Right renal cortex interstitium (tissue), 3 donors: ENCODE measurements around the gene GKN1. TPM values are rescaled to one million over a fixed set of nuclear protein-coding genes. Genes with fewer than 3 reads are reported as not detected.
"Not testable (repeated sequence)": the region's sequence is repeated elsewhere in the genome, so short reads cannot be mapped to it uniquely, and the experiment has no call there.

ENCODE experiments used
- DNase-seq, 3 donors: peaks; one replicate each; pipeline ENCODE4 v3.0.0-alpha.2; 2013; ENCODE audit warnings: low read depth in 3 of 3, low spot score in 2 of 3
- polyA plus RNA-seq, 3 donors: library from polyadenylated mRNA; unstranded; fragments of 120-200 nt; gene quantifications; one replicate each; pipeline ENCODE4 v1.2.1, GENCODE V29; 2013; ENCODE audit not compliant: insufficient read length in 3 of 3

Gene GKN1
- polyA plus RNA-seq, 3 donors: not detected

DNA sequence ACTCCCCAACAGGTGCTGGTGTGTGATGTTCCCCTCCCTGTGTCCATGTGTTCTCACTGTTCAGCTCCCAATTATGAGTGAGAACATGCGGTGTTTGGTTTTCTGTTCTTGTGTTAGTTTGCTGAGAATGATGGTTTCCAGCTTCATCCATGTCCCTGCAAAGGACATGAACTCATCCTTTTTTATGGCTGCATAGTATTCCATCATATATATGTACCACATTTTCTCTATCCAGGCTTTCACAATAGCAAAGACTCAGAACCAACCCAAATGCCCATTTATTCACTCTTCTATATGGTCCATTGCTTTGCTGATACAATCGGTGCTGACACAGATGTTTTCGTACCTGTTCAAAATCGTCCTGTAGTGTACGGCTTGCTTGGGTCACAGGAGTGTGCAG lies 19.0 kb upstream of the GKN1 start:
- DNase-seq: not testable (repeated sequence)

GRCh38 chr2:68959001-68959400 lies 15.4 kb upstream of the GKN1 start:
- no peak for DNase-seq

DNA sequence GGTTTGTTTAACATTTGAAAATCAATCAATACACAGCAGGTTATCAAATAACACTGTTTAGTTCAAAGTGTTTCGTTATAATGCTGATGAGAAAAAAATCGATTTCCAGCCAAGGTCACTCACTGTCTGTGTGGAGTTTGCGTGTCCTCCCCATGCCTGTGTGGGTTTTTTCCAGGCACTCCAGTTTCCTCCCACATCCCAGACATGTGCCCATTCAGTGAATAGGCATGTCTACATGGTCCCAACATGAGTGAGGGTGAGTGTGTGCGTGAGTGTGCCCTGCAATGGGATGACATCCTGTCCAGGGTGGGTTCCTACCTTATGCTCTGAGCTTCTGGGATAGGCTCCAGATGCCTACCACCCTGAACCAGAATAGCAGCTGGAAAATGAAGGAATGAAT lies 13.1 kb upstream of the GKN1 start:
- no peak for DNase-seq

GRCh38 chr2:68964282-68964681 lies 10.2 kb upstream of the GKN1 start:
- no peak for DNase-seq

DNA sequence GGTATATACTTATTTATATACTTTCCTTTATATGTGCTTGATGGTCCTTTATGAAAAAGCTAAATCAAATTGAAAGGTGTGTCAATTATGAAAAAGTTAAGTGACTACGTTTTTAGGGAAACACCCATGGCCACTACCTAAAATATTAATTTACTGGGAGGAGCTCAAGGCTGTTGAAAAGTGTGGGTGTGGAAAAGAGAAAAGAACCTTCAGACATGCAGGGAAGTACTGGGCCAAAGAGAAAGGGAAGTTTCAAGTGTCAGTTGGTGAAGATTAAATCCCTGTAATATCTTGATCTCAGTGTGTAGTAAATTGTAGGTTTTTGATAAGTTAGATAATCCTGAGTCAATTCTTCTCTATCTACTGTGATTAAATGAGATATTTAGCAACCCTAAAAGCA lies 6.2 kb upstream of the GKN1 start:
- DNase-seq: no peak

GRCh38 chr2:68969736-68970490 lies 4.5 kb upstream of the GKN1 start:
- DNase-seq: no peak

DNA sequence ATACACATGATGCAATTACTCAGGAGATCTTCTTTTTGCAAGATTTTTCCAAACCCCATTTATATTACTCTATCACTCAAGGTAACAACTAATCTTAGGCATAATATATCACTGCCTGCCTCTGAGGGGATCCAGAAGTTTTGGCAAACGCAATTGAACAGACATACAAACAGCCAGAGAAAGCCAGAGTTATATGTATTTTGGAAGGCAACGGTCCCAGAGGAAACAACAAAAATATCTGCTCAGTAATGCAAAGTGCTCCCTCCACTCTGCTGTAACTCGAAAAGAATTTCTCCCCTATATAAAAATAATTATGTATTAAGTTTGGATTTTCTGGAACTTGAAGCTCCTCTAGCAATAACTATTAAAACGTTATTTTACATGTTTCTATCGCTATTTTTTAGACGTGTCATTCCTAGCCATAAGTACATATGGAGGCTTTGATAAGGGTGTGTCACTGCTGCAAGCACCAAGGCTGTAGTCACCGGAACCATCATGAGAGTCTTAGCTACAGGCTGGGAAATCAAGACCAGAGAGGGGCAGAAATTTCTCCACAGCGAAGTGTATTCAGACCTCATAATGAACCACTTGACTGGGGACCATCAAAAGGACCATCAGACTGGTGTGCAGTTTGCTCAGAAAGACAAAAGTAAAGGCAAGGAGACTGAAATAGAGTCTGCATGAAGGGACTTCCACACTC lies 3.7 kb upstream of the GKN1 start:
- no peak for DNase-seq

DNA sequence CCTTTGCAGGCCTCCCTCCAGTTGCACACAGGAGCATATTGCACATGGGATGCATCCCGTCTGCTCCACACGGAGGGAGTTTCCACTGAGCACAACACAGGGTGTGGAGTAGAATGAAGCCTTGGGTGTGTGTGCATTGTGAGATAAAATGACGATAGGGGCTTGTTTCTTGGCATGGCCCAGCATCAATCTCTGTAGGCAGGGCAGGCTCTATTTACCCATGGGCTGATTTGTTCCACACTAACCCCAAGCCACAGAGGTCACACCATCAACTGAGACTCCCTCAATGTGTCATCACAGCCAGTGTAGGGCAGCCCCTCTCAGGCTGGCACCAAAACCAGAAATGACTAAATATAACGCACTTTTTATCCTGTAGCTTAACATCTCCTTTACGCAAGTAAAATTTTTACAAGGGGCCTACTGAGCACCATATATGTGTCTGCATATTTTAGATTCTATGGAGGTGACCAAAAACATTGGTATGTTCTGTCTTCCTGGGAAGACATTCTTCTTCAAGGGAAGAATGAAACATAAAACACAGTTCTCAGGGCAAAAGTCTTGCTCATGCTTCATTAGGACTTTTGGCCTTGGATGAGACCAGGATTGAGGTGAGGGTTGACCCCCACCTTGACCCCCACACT lies 2.7 kb upstream of the GKN1 start:
- no peak for DNase-seq

DNA sequence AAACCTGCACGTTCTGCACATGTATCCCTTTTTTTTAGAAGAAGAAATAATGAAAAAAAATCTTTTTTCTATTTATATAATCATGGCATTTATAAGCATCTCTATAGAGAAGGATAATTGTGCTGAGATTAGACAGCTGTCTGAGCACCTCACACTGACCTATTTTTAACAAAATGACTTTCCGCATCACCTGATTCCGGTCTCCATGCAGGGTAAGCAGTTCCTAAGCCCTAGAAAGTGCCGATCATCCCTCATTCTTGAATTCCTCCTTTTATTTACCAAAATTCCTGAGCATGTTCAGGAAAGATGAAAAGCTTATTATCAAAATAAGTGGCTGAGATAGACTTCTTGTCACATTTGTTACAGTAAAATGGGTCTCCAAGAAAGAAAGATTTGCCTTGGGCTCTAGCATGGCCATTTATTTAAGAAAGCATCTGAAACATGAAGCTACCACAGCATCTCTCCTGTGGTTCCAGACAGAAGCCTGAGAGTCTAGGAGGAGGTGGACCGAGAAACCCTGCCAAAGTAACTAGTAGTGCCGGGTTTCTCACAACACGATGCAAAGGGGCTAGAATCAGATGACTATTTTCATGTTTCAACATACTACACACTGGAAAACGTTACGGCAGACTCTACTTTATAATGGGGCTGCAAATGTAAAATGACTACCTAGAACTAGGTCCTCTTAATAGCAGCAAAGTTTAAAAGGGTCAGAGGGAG lies 670 bp downstream of the GKN1 start:
- DNase-seq: no peak

GRCh38 chr2:68975844-68976243 lies 1.4 kb downstream of the GKN1 start:
- no peak for DNase-seq

- no peak for DNase-seq
Observed at GRCh38 chr2:68977453-68977852, 3.0 kb downstream of the GKN1 start.

- DNase-seq: no peak
Observed at GRCh38 chr2:68978098-68978497, 3.7 kb downstream of the GKN1 start.

DNA sequence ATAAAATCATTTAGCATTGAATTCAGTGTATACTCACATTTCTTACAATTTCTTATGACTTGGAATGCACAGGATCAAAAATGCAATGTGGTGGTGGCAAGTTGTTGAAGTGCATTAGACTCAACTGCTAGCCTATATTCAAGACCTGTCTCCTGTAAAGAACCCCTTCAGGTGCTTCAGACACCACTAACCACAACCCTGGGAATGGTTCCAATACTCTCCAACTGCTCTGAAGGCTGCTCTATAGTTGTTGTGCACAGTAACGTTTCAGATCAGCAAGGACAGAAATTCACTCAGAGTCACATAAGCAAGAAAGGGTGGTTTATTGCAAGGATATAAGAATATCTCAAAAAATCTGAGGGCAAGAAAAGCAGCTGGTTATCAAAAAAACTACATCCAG lies 6.5 kb downstream of the GKN1 start:
- DNase-seq: no peak

GRCh38 chr2:68987021-68987503 lies 12.6 kb downstream of the GKN1 start:
- no peak for DNase-seq

DNA sequence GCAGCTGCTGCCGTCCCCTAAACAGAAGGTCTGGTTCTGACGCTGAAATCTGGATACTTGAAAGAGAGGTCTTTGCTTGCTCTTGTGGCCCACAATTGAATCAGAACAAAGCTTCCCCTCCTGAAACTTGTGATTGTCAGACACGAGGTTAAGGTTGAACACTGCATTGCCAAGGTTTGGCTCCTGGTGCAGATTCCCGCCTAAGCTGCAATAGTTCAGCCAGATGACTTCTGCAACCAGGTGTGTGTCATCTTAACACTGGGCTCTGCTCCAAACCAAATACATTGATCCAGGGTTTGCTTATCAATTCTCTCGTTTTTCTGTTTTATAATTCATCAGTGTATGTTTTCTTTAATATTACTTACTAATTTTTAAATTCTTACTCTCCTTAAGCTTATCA lies 14.6 kb downstream of the GKN1 start:
- DNase-seq: no peak

DNA sequence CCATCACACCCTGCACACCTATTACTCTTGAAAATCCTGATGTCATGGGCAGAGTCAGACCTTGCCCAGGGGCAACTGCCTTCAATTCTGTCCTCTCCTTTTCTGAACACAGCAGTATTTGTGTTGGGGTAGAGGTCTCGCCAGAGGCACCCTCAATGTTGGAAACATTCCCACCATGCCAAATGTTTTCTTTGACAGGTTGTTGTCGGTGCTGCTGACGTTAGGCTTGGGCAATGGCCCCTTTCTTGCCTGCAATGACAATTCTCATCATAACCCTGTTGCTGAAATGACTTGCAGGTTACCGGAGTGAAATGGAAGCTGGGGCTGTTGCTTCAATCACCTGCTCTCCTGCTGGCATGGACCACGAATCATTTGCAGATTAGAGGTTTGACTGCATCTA lies 17.9 kb downstream of the GKN1 start:
- no peak for DNase-seq

DNA sequence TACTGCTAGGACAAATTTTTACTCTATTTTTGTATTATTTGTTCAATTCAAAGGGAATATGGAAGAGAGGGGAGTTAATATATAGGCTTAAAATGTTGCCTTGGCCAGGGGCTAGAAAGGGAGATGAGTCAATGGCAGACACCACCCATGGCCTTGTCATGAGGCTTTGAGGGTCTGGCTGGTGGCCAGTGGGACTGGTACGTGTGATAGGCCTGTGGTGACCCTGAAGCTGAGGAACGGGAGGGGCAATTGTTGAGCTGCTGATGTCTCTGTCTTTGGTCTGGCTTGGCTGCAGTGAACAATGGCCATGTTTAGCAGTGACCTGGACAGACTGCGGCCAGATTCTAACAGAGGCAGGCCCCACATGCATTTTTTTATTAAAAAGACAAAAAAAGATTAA lies 18.5 kb downstream of the GKN1 start:
- no peak for DNase-seq

GRCh38 chr2:68993660-68994059 lies 19.2 kb downstream of the GKN1 start:
- DNase-seq: no peak

- DNase-seq: no peak
Observed at GRCh38 chr2:68994864-68995263, 20.4 kb downstream of the GKN1 start.

GRCh38 chr2:68995916-68996315 lies 21.5 kb downstream of the GKN1 start:
- DNase-seq: no peak

DNA sequence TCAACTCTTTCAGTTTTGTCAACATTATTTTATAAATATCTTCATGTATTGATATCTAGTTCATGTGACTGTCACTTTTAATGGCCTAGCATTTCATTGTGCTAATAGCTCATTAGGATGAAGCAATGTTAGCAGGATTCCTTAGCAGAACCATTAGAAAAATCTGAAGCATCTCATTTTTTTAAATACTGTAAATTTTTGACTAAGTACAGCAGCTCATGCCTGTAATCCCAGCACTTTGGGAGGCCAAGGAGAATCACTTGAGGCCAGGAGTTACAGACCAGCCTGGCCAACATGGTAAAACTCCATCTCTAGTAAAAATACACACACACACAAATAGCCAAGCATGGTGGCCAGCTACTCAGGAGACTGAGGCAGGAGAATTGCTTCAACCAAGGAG lies 23.0 kb downstream of the GKN1 start:
- no peak for DNase-seq
